ENCODE data around the gene HEATR1.

GRCh38 chr1:236556606-236557005 lies 47.7 kb downstream of the HEATR1 start:
- TF ChIP-seq POLR2AphosphoS5 (IDR thresholded peaks at IDR 0.05; ENCODE audit: low read depth, low read length), result no peak
- no peak for TF ChIP-seq CTCF (IDR thresholded peaks at IDR 0.05)
- TF ChIP-seq REST (IDR thresholded peaks at IDR 0.05; ENCODE audit: insufficient read depth in 1 of 2, low read depth in 2 of 2, low read length in 1 of 2), result no peak
- no peak for TF ChIP-seq TCF7L2 (IDR thresholded peaks at IDR 0.05; ENCODE audit: low read depth, low read length)
- no peak for TF ChIP-seq SIN3A (IDR thresholded peaks at IDR 0.05; ENCODE audit: borderline replicate concordance, insufficient read depth, low read depth, low read length)
